HCT116 (cell line): ENCODE results near the gene POU6F1. TPM values are rescaled to one million over a fixed set of nuclear protein-coding genes. Genes with fewer than 3 reads are reported as not detected.
"Not testable (repeated sequence)": the region's sequence is repeated elsewhere in the genome, so short reads cannot be mapped to it uniquely, and the experiment has no call there.

Source experiments
- ATAC-seq: fragments of 200-7000 bp; cut with Tn5 transposase; 2 replicates; pipeline ENCODE4 v1.9.1; 2020; ENCODE audit warnings: mild to moderate bottlenecking, moderate library complexity
- BruUV-seq: library from RNA; stranded (reverse); fragments of 400-500 nt; replicated peaks from 2 replicates; lab custom pipeline; 2021; lab: Mats Ljungman, UMichigan
- CTCF ChIA-PET: fragments of 300-600 bp; sonication (Branson Sonifier 250); formaldehyde crosslinking; loops from one replicate; lab custom pipeline; 2021; ENCODE audit warnings: antibody characterized with exemption; lab: Charles Lee
- POLR2A ChIA-PET: fragments of 300-600, 350-600 bp; sonication (Branson Sonifier 250); formaldehyde crosslinking; loops from one replicate; lab custom pipeline; 2021; ENCODE audit warnings: antibody characterized with exemption; lab: Charles Lee
- RAD21 ChIA-PET, 2 experiments: fragments of 300-600 bp; sonication (Branson Sonifier 250); formaldehyde crosslinking; loops; one replicate each; lab custom pipeline; 2023; ENCODE audit warnings: low total read pairs in 2 of 2; ENCODE audit not compliant: uncharacterized antibody in 2 of 2, unreplicated experiment in 2 of 2, low non-redundant PET in 1 of 2; lab: Charles Lee
- DNase-seq: peaks from one replicate; pipeline ENCODE4 v3.0.0-alpha.2; 2010; ENCODE audit warnings: low read depth, low spot score
- H2AFZ ChIP-seq: fragments of 200-600 bp; shearing (Covaris generic), sonication (generic); 2 replicates; pipeline ENCODE4 v1.6.1; 2017; ENCODE audit warnings: low read depth, mixed run types, mixed read lengths, antibody characterized with exemption, low read length; ENCODE audit not compliant: poor library complexity, severe bottlenecking
- H3K27ac ChIP-seq: 2 replicates; pipeline ENCODE4 v1.5.1; 2012; ENCODE audit warnings: low read depth, low read length
- H3K27me3 ChIP-seq: fragments of 200-600 bp; sonication (generic); 2 replicates; pipeline ENCODE4 v1.6.1; 2016; ENCODE audit warnings: mixed run types, low read length, mixed read lengths; ENCODE audit not compliant: insufficient read depth
- H3K36me3 ChIP-seq, 2 experiments: fragments of 200-500 bp in 1 of 2; fragments of 200-600 bp in 1 of 2; sonication (Bioruptor generic) in 1 of 2; sonication (generic) in 1 of 2; 2 replicates each; pipeline versions ENCODE4 v1.5.1 to v1.6.1; 2014 to 2016; ENCODE audit warnings: low read length in 2 of 2, inconsistent platforms in 1 of 2, mixed read lengths in 1 of 2, mixed run types in 1 of 2; ENCODE audit not compliant: insufficient read depth in 2 of 2, control insufficient read depth in 1 of 2
- H3K4me1 ChIP-seq, 2 experiments: fragments of 200-600 bp in 1 of 2; sonication (generic) in 1 of 2; 2 replicates each; pipeline versions ENCODE4 v1.5.1 to v1.6.1; 2012 to 2017; ENCODE audit warnings: low read length in 2 of 2, inconsistent platforms in 1 of 2, mild to moderate bottlenecking in 1 of 2, mixed read lengths in 1 of 2, mixed run types in 1 of 2, moderate library complexity in 1 of 2; ENCODE audit not compliant: insufficient read depth in 2 of 2, control insufficient read depth in 1 of 2
- H3K4me2 ChIP-seq: fragments of 200-600 bp; sonication (generic); 2 replicates; pipeline ENCODE4 v1.6.1; 2017; ENCODE audit warnings: mixed run types, low read length, mixed read lengths
- H3K4me3 ChIP-seq, 2 experiments: fragments of 200-600 bp in 1 of 2; sonication (generic) in 1 of 2; replicated peaks in 1 of 2; 2 replicates each; pipeline ENCODE4 v1.5.1; 2011 to 2016; ENCODE audit warnings: low read length in 2 of 2, control low read depth in 1 of 2, low read depth in 1 of 2, mild to moderate bottlenecking in 1 of 2, mixed read lengths in 1 of 2, mixed run types in 1 of 2
- H3K79me2 ChIP-seq: fragments of 200-600 bp; sonication (generic); 2 replicates; pipeline ENCODE4 v1.6.1; 2017; ENCODE audit warnings: mild to moderate bottlenecking, mixed run types, low read length, moderate library complexity, mixed read lengths; ENCODE audit not compliant: insufficient read depth
- H3K9ac ChIP-seq: fragments of 200-600 bp; sonication (generic); 2 replicates; pipeline ENCODE4 v1.6.1; 2016; ENCODE audit warnings: low read length, mixed read lengths
- H3K9me2 ChIP-seq: fragments of 200-600 bp; sonication (generic), shearing (Covaris generic); 2 replicates; pipeline ENCODE4 v1.6.1; 2017; ENCODE audit warnings: mixed run types, mild to moderate bottlenecking, moderate library complexity; ENCODE audit not compliant: insufficient read depth
- H3K9me3 ChIP-seq, 2 experiments: fragments of 200-500 bp in 1 of 2; fragments of 200-600 bp in 1 of 2; sonication (Bioruptor generic) in 1 of 2; sonication (generic) in 1 of 2; 2 replicates each; pipeline ENCODE4 v1.6.1; 2014 to 2017; ENCODE audit warnings: low read length in 2 of 2, mixed read lengths in 2 of 2, inconsistent platforms in 1 of 2, low read depth in 1 of 2, mild to moderate bottlenecking in 1 of 2, mixed run types in 1 of 2, moderate library complexity in 1 of 2; ENCODE audit not compliant: control insufficient read depth in 1 of 2, insufficient read depth in 1 of 2
- H4K20me1 ChIP-seq: fragments of 200-600 bp; sonication (generic), shearing (Covaris generic); 2 replicates; pipeline ENCODE4 v1.6.1; 2017; ENCODE audit warnings: mixed run types, mild to moderate bottlenecking, moderate library complexity; ENCODE audit not compliant: insufficient read depth
- CEBPB ChIP-seq: IDR thresholded peaks from 2 replicates; pipeline ENCODE4 v1.6.1; 2012; ENCODE audit warnings: low read depth
- EGR1 ChIP-seq: IDR thresholded peaks from 2 replicates; pipeline ENCODE4 v1.6.1; 2012; ENCODE audit warnings: low read depth
- ELF1 ChIP-seq: IDR thresholded peaks from 2 replicates; pipeline ENCODE4 v1.6.1; 2012; ENCODE audit warnings: low read depth, borderline replicate concordance
- EZH2 ChIP-seq: fragments of 200-600 bp; sonication (generic); IDR thresholded peaks from 2 replicates; pipeline ENCODE4 v1.6.1; 2017; ENCODE audit warnings: antibody characterized with exemption, mixed run types
- EZH2phosphoT487 ChIP-seq: fragments of 200-600 bp; IDR thresholded peaks from 2 replicates; pipeline ENCODE4 v1.6.1; 2018; ENCODE audit warnings: antibody characterized with exemption, borderline replicate concordance
- FOSL1 ChIP-seq: IDR thresholded peaks from 2 replicates; pipeline ENCODE4 v1.6.1; 2012; ENCODE audit warnings: low read depth
- POLR2A ChIP-seq: IDR thresholded peaks from 2 replicates; pipeline ENCODE4 v1.7.0; 2011; ENCODE audit warnings: borderline replicate concordance; ENCODE audit not compliant: insufficient read depth, insufficient read length; ENCODE audit errors: extremely low read depth
- YY1 ChIP-seq: IDR thresholded peaks from 2 replicates; pipeline ENCODE4 v1.6.1; 2011; ENCODE audit warnings: low read length, low read depth, moderate library complexity, mild to moderate bottlenecking; ENCODE audit not compliant: insufficient replicate concordance; ENCODE audit errors: extremely low read depth
- intact Hi-C: fragments of 100-400 bp; cut with micrococcal nuclease; formaldehyde crosslinking; loops from 2 replicates; pipeline ENCODE4 v1.10.0; 2022
- total RNA-seq: library from RNA; stranded (reverse); gene quantifications from one replicate; pipeline ENCODE4 v1.2.1, GENCODE V29; 2021; ENCODE audit not compliant: unreplicated experiment
- TF ChIP-seq, protein P1 (sequence below), 3 experiments: fragments of 200-600 bp in 1 of 3; sonication (generic) in 1 of 3; IDR thresholded peaks in 2 of 3; conservative IDR thresholded peaks in 1 of 3; 2 replicates each; pipeline ENCODE4 v1.5.1; 2012 to 2017; ENCODE audit warnings: low read depth in 2 of 3, low read length in 2 of 3, antibody characterized with exemption in 1 of 3, borderline replicate concordance in 1 of 3, control low read depth in 1 of 3, mild to moderate bottlenecking in 1 of 3, mixed read lengths in 1 of 3, mixed run types in 1 of 3, moderate library complexity in 1 of 3; ENCODE audit not compliant: insufficient read depth in 1 of 3
- TF ChIP-seq, protein P2 (sequence below): IDR thresholded peaks from 2 replicates; pipeline ENCODE4 v1.6.1; 2012; ENCODE audit warnings: low read depth
- TF ChIP-seq, protein P3 (sequence below): IDR thresholded peaks from 2 replicates; pipeline ENCODE4 v1.6.1; 2012

Gene POU6F1
- total RNA-seq, 1 experiment from 2014 or later: 6.4 TPM

DNA sequence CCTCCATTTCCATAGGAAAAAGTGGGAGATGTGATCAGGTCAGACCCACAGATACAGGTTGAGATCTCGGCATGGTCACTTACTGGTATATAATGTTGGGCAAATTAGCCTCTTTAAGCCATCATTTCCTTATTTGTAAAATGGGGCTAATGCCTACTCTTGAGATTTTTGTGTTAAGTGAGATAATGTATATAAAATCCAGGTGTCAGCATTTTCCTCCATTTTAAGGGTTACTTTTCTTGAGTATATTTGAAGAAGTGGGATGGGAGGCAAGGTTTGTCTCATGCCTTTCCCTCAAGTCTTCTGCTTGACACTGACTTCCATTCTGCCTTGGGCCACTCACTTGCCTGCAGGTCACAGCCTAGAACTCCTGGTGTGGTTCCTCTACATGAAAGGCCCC lies 10.1 kb upstream of the POU6F1 start (continued):
- TF ChIP-seq, protein P1, sequence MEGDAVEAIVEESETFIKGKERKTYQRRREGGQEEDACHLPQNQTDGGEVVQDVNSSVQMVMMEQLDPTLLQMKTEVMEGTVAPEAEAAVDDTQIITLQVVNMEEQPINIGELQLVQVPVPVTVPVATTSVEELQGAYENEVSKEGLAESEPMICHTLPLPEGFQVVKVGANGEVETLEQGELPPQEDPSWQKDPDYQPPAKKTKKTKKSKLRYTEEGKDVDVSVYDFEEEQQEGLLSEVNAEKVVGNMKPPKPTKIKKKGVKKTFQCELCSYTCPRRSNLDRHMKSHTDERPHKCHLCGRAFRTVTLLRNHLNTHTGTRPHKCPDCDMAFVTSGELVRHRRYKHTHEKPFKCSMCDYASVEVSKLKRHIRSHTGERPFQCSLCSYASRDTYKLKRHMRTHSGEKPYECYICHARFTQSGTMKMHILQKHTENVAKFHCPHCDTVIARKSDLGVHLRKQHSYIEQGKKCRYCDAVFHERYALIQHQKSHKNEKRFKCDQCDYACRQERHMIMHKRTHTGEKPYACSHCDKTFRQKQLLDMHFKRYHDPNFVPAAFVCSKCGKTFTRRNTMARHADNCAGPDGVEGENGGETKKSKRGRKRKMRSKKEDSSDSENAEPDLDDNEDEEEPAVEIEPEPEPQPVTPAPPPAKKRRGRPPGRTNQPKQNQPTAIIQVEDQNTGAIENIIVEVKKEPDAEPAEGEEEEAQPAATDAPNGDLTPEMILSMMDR (IDR thresholded peaks at IDR 0.05 in 2 of 3, conservative IDR thresholded peaks at IDR 0.05 in 1 of 3; ENCODE audit: borderline replicate concordance in 1 of 3, insufficient read depth in 1 of 3, low read depth in 2 of 3, low read length in 2 of 3): no peak
- TF ChIP-seq CEBPB: no peak
- no peak for TF ChIP-seq EZH2
- no peak for TF ChIP-seq YY1
- TF ChIP-seq EZH2phosphoT487: no peak
- TF ChIP-seq EGR1: no peak
- no peak for TF ChIP-seq POLR2A

DNA sequence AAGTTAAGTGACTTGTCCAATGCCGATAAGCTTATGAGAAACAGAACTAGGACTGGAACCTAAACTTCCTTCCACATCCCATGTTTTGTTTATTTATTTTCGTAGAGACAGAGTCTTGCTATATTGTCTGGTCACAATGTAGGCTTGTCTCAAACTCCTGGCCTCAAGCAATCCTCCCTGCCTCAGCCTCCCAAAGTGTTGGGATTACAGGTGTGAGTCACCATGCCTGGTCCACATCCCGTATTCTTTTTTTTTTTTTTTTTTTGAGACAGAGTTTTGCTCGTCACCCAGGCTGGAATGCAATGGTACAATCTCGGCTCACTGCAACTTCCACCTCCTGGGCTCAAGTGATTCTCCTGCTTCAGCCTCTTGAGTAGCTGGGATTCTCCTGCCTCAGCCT lies 9.2 kb upstream of the POU6F1 start:
- H4K20me1 ChIP-seq, intact Hi-C loops, H3K79me2 ChIP-seq, H3K9me3 ChIP-seq, H3K4me1 ChIP-seq, H3K36me3 ChIP-seq, H3K9ac ChIP-seq, H3K9me2 ChIP-seq, CTCF ChIA-PET, H3K4me3 ChIP-seq, BruUV-seq, DNase-seq, H3K27ac ChIP-seq, H2AFZ ChIP-seq, ATAC-seq, H3K4me2 ChIP-seq, RAD21 ChIA-PET, POLR2A ChIA-PET, H3K27me3 ChIP-seq: not testable (repeated sequence)

DNA sequence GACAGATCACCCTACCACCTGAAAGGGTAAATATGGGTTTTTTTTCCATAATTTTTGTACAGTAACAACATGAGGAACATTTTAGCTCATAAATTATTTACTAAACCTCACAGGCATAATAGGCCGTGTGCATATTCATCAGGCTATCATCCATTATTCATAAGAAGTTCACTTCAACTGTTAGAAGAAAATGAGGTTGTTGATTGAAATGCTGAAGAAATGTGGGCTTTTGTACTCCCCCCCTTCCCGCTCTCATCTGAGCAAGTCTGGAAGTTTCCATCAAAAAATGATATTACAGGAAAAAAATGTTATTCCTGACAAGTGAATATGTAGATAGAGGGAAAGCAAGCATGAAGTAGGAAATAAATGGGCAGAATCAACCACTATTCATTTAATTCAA lies 7.9 kb upstream of the POU6F1 start:
- ATAC-seq: no peak
- Histone ChIP-seq H2AFZ (no peak overlapping the region), H3K79me2 (no peaks in the 10 kb centered on the region), H3K9ac (no peak overlapping the region), H3K9me3 (no peaks in the 10 kb centered on the region), H3K9me2 (no peaks in the 10 kb centered on the region), H3K4me3 (no peak overlapping the region), H3K4me2 (no peak overlapping the region), H3K27ac (no peak overlapping the region), H3K27me3 (no peaks in the 10 kb centered on the region), H3K4me1 (no peaks in the 10 kb centered on the region), H4K20me1 (no peaks in the 10 kb centered on the region), H3K36me3 (no peaks in the 10 kb centered on the region)
- ChIA-PET POLR2A (no interaction called here), RAD21 (no interaction called here), CTCF (no interaction called here)
- DNase-seq: no peak
- intact Hi-C loops: no loop called here
- no TSS peak for BruUV-seq
- TF ChIP-seq EGR1 (no peak), ELF1 (no peak), FOSL1 (no peak)
- TF ChIP-seq, protein P2, sequence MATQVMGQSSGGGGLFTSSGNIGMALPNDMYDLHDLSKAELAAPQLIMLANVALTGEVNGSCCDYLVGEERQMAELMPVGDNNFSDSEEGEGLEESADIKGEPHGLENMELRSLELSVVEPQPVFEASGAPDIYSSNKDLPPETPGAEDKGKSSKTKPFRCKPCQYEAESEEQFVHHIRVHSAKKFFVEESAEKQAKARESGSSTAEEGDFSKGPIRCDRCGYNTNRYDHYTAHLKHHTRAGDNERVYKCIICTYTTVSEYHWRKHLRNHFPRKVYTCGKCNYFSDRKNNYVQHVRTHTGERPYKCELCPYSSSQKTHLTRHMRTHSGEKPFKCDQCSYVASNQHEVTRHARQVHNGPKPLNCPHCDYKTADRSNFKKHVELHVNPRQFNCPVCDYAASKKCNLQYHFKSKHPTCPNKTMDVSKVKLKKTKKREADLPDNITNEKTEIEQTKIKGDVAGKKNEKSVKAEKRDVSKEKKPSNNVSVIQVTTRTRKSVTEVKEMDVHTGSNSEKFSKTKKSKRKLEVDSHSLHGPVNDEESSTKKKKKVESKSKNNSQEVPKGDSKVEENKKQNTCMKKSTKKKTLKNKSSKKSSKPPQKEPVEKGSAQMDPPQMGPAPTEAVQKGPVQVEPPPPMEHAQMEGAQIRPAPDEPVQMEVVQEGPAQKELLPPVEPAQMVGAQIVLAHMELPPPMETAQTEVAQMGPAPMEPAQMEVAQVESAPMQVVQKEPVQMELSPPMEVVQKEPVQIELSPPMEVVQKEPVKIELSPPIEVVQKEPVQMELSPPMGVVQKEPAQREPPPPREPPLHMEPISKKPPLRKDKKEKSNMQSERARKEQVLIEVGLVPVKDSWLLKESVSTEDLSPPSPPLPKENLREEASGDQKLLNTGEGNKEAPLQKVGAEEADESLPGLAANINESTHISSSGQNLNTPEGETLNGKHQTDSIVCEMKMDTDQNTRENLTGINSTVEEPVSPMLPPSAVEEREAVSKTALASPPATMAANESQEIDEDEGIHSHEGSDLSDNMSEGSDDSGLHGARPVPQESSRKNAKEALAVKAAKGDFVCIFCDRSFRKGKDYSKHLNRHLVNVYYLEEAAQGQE: no peak
- TF ChIP-seq, protein P3, sequence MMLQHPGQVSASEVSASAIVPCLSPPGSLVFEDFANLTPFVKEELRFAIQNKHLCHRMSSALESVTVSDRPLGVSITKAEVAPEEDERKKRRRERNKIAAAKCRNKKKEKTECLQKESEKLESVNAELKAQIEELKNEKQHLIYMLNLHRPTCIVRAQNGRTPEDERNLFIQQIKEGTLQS: no peak
